Ovary (tissue), 9 donors: ENCODE data around the gene TMEM243. TPM values are rescaled to one million over a fixed set of nuclear protein-coding genes. Genes with fewer than 3 reads are reported as not detected.

Source experiments
- DNase-seq, 5 donors: peaks; one replicate each; pipeline ENCODE4 v3.0.0-alpha.2; 2019 to 2020
- H3K27ac ChIP-seq, 2 donors: fragments of 200-600 bp; one replicate each; pipeline versions ENCODE4 v1.5.1 to v1.8.0; 2019 to 2022
- H3K27me3 ChIP-seq: fragments of 200-600 bp; one replicate; pipeline ENCODE4 v1.8.0; 2022
- H3K36me3 ChIP-seq: fragments of 200-600 bp; sonication (generic); one replicate; pipeline ENCODE4 v1.5.1; 2019
- H3K4me1 ChIP-seq: one replicate; pipeline ENCODE4 v1.8.1; 2013; ENCODE audit warnings: mild to moderate bottlenecking, moderate library complexity; ENCODE audit not compliant: insufficient read depth
- H3K4me3 ChIP-seq: fragments of 200-600 bp; sonication (generic); one replicate; pipeline ENCODE4 v1.5.1; 2017
- H3K9me3 ChIP-seq, 2 donors: fragments of 200-600 bp in 1 of 2; sonication (generic) in 1 of 2; one replicate each; pipeline versions ENCODE4 v1.5.1 to v1.8.1; 2013 to 2019; ENCODE audit warnings: mild to moderate bottlenecking in 1 of 2, moderate library complexity in 1 of 2
- EP300 ChIP-seq: sonication (generic); formaldehyde crosslinking; IDR thresholded peaks from one replicate; pipeline ENCODE4 v1.6.1; 2017; ENCODE audit warnings: antibody characterized with exemption
- POLR2A ChIP-seq: fragments of 450-650 bp; IDR thresholded peaks from one replicate; pipeline ENCODE4 v1.6.1; 2017; ENCODE audit warnings: antibody characterized with exemption, mild to moderate bottlenecking, moderate library complexity
- WGBS, 3 donors: extraction: QIAGEN DNeasy Blood & Tissue Kit in 1 of 3; methylation state at CpG; one replicate each; pipeline versions ENCODE4 v1.1.5 to v1.1.7; 2013 to 2017; 5-methylcytosine and 5-hydroxymethylcytosine counted together
- intact Hi-C, 4 donors: fragments of 100-400 bp; cut with DNase I; formaldehyde crosslinking; loops; one replicate each; pipeline versions ENCODE4 v1.11.0 to v1.15.1; 2022 to 2023
- polyA plus RNA-seq, 2 donors: library from polyadenylated mRNA; stranded (reverse); fragments of 200-250 nt in 1 of 2; fragments of 350-450 nt in 1 of 2; fragmentation: Illumina TruSeq in 1 of 2; extraction: RNeasy Lipid Tissue Mini Kit (QIAGEN cat#74804) in 1 of 2; gene quantifications; one replicate each; pipeline ENCODE4 v1.2.3, GENCODE V29; 2013 to 2014
- small RNA-seq: library from RNA; depleted of rRNA; stranded (forward); fragments of <200 nt; gene quantifications from one replicate; pipeline ENCODE3, GENCODE V24; 2016
- total RNA-seq, 7 donors: library from RNA; depleted of rRNA in 2 of 7; stranded (reverse); fragments of >200 nt in 2 of 7; fragmentation: NEBNext Ultra II Directional in 3 of 7; extraction: Animal tissue kit (Norgen Biotek cat#: 25700) in 3 of 7; gene quantifications; one replicate each; pipeline versions ENCODE4 v1.1.0 to v1.2.4, GENCODE V29; 2016 to 2023
- TF ChIP-seq, protein P1 (sequence below), 3 donors: fragments of 450-650 bp in 2 of 3; fragments of 200-600 bp in 1 of 3; IDR thresholded peaks; one replicate each; pipeline versions ENCODE4 v1.5.1 to v1.8.0; 2016 to 2022; ENCODE audit warnings: antibody characterized with exemption in 3 of 3, mild to moderate bottlenecking in 1 of 3
- donor health status: DM: no; HTN: no; CAD: no; lungs with moderate emphysema.
- donor health status: DM: no; HTN: no; CAD: no.
- donor health status: Bipolar disorder and iron deficiency.
- donor health status: DM: yes; HTN: yes; CAD: no.
- donor health status: DM: no; HTN: no; CAD: no.
- donor health status: DM: yes; HTN: yes; CAD: no.

Gene TMEM243
- total and polyA plus RNA-seq, 9 donors, result 23.4 to 57.8 (median 32.1) TPM

DNA sequence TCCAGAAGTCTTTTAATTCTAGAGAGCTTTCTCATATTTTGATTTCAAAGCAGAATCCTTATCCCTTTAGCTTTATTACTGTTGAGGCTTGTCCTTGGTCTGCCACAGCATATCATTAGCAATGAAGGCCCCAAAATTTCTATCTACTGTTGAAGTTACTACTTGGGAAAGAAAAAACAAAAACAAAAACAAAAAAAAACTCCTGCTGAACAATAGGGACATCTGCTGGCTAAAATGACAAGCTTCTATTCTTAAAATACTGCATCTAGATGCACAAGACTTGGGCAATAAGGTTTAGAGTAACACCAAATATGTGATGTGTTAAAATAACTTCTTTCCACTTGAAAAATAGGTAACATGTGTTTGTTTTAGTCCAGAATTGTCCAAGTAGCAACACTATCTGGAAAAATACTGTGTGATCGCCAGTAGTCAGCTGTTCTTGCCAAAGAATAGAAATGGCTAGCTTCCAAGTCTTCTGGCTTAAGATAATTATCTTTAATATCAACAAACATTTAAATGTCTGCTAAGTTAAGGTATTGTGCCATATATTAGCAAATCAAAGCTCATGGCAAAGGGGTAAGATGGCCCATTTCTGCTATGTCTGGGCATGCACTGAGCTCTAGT is 71.1 kb downstream of the TMEM243 start:
- Histone ChIP-seq H3K4me1 (no peaks in the 10 kb centered on the region), H3K27ac (no peak overlapping the region), H3K9me3 (no peaks in the 10 kb centered on the region), H3K36me3 (no peaks in the 10 kb centered on the region), H3K4me3 (no peak overlapping the region), H3K27me3 (no peaks in the 10 kb centered on the region)
- TF ChIP-seq POLR2A (no peak), EP300 (no peak)
- TF ChIP-seq, protein P1, sequence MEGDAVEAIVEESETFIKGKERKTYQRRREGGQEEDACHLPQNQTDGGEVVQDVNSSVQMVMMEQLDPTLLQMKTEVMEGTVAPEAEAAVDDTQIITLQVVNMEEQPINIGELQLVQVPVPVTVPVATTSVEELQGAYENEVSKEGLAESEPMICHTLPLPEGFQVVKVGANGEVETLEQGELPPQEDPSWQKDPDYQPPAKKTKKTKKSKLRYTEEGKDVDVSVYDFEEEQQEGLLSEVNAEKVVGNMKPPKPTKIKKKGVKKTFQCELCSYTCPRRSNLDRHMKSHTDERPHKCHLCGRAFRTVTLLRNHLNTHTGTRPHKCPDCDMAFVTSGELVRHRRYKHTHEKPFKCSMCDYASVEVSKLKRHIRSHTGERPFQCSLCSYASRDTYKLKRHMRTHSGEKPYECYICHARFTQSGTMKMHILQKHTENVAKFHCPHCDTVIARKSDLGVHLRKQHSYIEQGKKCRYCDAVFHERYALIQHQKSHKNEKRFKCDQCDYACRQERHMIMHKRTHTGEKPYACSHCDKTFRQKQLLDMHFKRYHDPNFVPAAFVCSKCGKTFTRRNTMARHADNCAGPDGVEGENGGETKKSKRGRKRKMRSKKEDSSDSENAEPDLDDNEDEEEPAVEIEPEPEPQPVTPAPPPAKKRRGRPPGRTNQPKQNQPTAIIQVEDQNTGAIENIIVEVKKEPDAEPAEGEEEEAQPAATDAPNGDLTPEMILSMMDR (IDR thresholded peaks at IDR 0.05), result no peak
- intact Hi-C loops, result no loop called here
- 33 to 59% (median 53%) methylated on average over 1 of the region's 1 CpG for WGBS, 3 donors
- no peak for DNase-seq

DNA sequence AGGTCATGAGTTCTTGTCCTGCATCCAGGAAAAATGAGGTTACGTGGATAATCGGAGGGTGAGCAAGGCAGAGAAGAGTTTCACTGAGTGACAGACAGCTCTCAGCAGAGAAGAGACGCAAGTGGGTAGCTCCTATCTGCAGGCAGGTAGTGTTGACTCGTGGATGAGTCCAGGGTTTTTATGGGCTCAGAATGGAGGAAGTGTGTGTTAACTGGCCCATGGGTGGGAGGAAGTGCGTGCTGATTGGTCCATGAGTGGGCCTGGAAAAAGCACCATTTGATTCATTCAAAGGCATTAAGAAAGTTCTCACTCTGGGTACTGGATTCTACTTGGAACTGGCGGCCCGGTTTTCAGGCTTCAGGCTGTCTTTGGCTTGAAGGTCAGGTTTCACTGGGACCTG is 72.0 kb downstream of the TMEM243 start:
- Histone ChIP-seq H3K27ac (no peak overlapping the region), H3K36me3 (no peaks in the 10 kb centered on the region), H3K9me3 (no peaks in the 10 kb centered on the region), H3K27me3 (no peaks in the 10 kb centered on the region), H3K4me3 (no peak overlapping the region), H3K4me1 (no peaks in the 10 kb centered on the region)
- intact Hi-C loops, result no loop called here
- TF ChIP-seq EP300 (no peak), POLR2A (no peak)
- TF ChIP-seq, protein P1 (IDR thresholded peaks at IDR 0.05), result no peak
- WGBS, 3 donors, result 87 to 88% (median 88%) methylated on average over 7 of the region's 7 CpGs
- DNase-seq, result no peak

DNA sequence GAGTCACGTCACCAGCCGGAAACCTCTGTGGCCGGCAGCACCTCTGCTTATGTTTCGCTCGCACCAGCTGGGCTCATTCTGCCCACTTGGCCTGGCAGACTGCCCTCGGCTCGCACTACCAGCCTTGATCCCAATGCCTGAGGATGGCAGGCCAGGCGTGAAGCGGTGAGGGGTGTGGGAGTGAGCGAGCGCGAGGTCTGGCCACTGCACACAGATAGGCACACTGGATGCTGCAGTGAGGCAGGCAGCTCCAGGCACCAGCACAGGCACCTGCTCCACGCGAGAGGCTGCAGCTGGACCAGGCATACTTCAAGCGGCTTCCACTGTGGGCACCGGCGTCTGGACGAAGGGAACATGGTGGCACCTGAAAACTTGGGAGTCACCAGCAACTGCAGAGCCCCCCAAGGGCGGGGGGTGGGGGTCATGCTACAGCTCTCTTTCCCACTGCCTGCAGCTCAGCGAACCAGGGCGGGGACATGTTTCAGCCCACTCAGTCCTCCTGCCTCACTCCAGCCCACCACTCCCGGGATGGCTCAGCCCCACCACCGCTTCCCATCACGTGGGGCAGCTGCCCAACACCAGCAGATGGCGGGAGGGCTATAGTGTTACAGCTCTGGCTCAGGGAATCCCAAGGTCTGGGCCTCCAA is 72.7 kb downstream of the TMEM243 start:
- Histone ChIP-seq H3K27ac (no peak overlapping the region), H3K36me3 (no peaks in the 10 kb centered on the region), H3K4me3 (no peak overlapping the region), H3K27me3 (no peaks in the 10 kb centered on the region), H3K4me1 (no peaks in the 10 kb centered on the region), H3K9me3 (no peaks in the 10 kb centered on the region)
- DNase-seq, result peak in 1 of 5 donors; percentile 11
- 83 to 89% (median 85%) methylated on average over 25 of the region's 25 CpGs for WGBS, 3 donors
- intact Hi-C loops, result no loop called here
- TF ChIP-seq POLR2A (no peak), EP300 (no peak)
- TF ChIP-seq, protein P1 (IDR thresholded peaks at IDR 0.05), result no peak

Small RNAs within 50 kb of the gene (small RNA-seq; reads per million reads assigned to genes)
- not detected for gene RF00019
- gene RF02271, result not detected

Other genes starting within 250 kb of the TMEM243 start
- 1 to 10 TPM; 4.0 to 8.8 (median 6.1) TPM for gene ELAPOR2, start 160.1 kb downstream of the TMEM243 start, total RNA-seq
- gene ELAPOR2, start 160.1 kb downstream of the TMEM243 start, polyA plus RNA-seq, result 10 to 100 TPM in 1 of 2 donors, 1 to 10 TPM in 1; 2.0 to 11.3 TPM
- gene DMTF1, start 67.3 kb downstream of the TMEM243 start, total RNA-seq, result 100 to 1,000 TPM in 1 of 7 donors, 10 to 100 TPM in 6; 59.9 to 107 (median 84.2) TPM
- gene DMTF1, start 67.3 kb downstream of the TMEM243 start, polyA plus RNA-seq, result 10 to 100 TPM; 38.2 to 64.5 TPM
- gene CROT, start 125.9 kb upstream of the TMEM243 start, total RNA-seq, result 10 to 100 TPM; 11.8 to 20.3 (median 16.1) TPM
- gene CROT, start 125.9 kb upstream of the TMEM243 start, polyA plus RNA-seq, result 10 to 100 TPM in 1 of 2 donors, 1 to 10 TPM in 1; 8.0 to 21.8 TPM